ENCODE measurements around the gene MTHFD1L. TPM values are rescaled to one million over a fixed set of nuclear protein-coding genes. Genes with fewer than 3 reads are reported as not detected.
"Not testable (repeated sequence)": the region's sequence is repeated elsewhere in the genome, so short reads cannot be mapped to it uniquely, and the experiment has no call there.

The MTHFD1L gene
- total and polyA plus RNA-seq, 4 experiments from 2014 or later = 3.7 to 11.1 (median 8.9) TPM

- H3K4me3 ChIP-seq (ENCODE audit: low read length in 2 of 2); H3K27ac ChIP-seq (ENCODE audit: low read depth, low read length); H3K4me1 ChIP-seq (ENCODE audit: insufficient read depth, low read length); H3K4me1 Mint-ChIP-seq; CTCF ChIA-PET (ENCODE audit: partially characterized antibody); DNase-seq; H3K4me3 Mint-ChIP-seq; H3K27me3 ChIP-seq (ENCODE audit: insufficient read depth, low read length); H3K27me3 Mint-ChIP-seq; H3K9me3 Mint-ChIP-seq; H3K36me3 Mint-ChIP-seq; H3K36me3 ChIP-seq (ENCODE audit: insufficient read depth, low read length); POLR2A ChIA-PET (ENCODE audit: partially characterized antibody); intact Hi-C loops (cut with micrococcal nuclease); H3K27ac Mint-ChIP-seq; H3K9me3 ChIP-seq (ENCODE audit: control insufficient read depth in 1 of 2, low read length in 2 of 2): not testable (repeated sequence)
Measured at GRCh38 chr6:151112884-151113283, 247.4 kb downstream of the MTHFD1L start.

DNA sequence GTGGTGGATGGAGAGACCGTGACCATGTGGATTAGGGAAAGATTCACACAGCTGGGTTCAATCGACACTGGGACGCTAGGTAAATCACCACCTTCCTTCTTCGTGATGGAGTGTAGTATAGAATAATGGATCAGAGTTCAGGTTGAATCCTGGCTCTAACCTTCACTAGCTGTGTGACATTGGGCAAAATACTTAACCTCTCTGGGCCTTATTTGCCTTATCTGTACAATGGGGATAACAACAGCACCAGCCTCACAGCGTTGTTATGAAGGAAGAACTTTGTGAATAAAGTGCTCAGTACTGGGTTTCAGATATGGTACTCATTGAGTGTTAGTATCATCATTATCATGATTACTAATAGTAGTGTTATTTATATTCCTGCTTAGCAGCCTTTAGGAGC, 248.1 kb downstream of the MTHFD1L start:
- Mint-ChIP-seq H3K9me3 (no peaks in the 10 kb centered on the region), H3K36me3 (no peaks in the 10 kb centered on the region), H3K4me3 (no peak overlapping the region), H3K4me1 (no peaks in the 10 kb centered on the region), H3K27ac (no peak overlapping the region), H3K27me3 (peaks cover 0 to 6% of the 10 kb centered on the region in 2 donors)
- no peaks in the 10 kb centered on the region for H3K9me3 ChIP-seq (ENCODE audit: control insufficient read depth in 1 of 2, low read length in 2 of 2)
- DNase-seq = no peak
- H3K36me3 ChIP-seq (ENCODE audit: insufficient read depth, low read length) = no peaks in the 10 kb centered on the region
- H3K4me1 ChIP-seq (ENCODE audit: insufficient read depth, low read length) = no peaks in the 10 kb centered on the region
- no peak overlapping the region for H3K27ac ChIP-seq (ENCODE audit: low read depth, low read length)
- CTCF ChIA-PET (ENCODE audit: partially characterized antibody) = no interaction called here
- POLR2A ChIA-PET (ENCODE audit: partially characterized antibody) = no interaction called here
- intact Hi-C loops (cut with micrococcal nuclease) = no loop called here
- no peaks in the 10 kb centered on the region for H3K27me3 ChIP-seq (ENCODE audit: insufficient read depth, low read length)
- no peak overlapping the region for H3K4me3 ChIP-seq (ENCODE audit: low read length in 2 of 2)

DNA sequence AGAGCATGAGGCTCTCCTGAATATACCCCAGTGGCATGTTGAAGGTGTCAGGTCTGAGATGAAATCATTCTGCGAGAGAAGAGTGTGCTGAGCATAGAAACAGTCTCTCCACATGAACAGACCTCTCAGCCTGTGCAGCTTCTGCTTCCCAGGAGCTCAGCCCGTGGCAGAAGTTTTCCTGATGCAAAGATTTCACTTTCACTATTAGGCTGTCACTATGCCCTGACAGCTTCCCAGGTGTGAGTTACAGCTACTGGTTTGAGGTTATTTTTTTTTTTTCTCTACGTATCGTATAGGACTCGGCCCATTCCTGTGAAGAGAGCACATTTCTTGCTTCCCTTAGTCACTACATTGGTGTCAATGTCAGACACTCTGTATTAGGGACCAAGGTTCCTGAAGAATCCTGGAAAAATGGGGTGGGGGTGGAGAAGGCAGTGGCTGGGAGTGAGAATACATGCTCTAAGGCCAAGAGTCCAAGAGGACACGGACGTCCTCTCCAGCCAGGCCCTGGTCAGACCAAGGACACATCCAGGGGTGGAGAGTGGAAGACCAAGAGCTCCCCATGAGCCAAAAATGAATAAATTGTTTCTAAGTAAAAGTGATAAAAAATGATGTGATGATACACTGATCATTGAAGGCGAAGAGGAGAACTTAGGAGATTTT, 253.1 kb downstream of the MTHFD1L start:
- Histone ChIP-seq H3K9me3 (ENCODE audit: control insufficient read depth in 1 of 2, low read length in 2 of 2) (no peaks in the 10 kb centered on the region), H3K27ac (ENCODE audit: low read depth, low read length) (no peak overlapping the region), H3K27me3 (ENCODE audit: insufficient read depth, low read length) (no peaks in the 10 kb centered on the region), H3K36me3 (ENCODE audit: insufficient read depth, low read length) (no peaks in the 10 kb centered on the region), H3K4me1 (ENCODE audit: insufficient read depth, low read length) (no peaks in the 10 kb centered on the region), H3K4me3 (ENCODE audit: low read length in 2 of 2) (no peak overlapping the region)
- Mint-ChIP-seq H3K9me3 (no peaks in the 10 kb centered on the region), H3K4me1 (no peaks in the 10 kb centered on the region), H3K36me3 (no peaks in the 10 kb centered on the region), H3K27me3 (peaks cover 0 to 4% of the 10 kb centered on the region in 2 donors), H3K27ac (no peak overlapping the region), H3K4me3 (no peak overlapping the region)
- ChIA-PET POLR2A (ENCODE audit: partially characterized antibody) (no interaction called here), CTCF (ENCODE audit: partially characterized antibody) (no interaction called here)
- DNase-seq = no peak
- intact Hi-C loops (cut with micrococcal nuclease) = no loop called here

- H3K9me3 ChIP-seq (ENCODE audit: control insufficient read depth in 1 of 2, low read length in 2 of 2) = no peaks in the 10 kb centered on the region
- ChIA-PET POLR2A (ENCODE audit: partially characterized antibody) (no interaction called here), CTCF (ENCODE audit: partially characterized antibody) (no interaction called here)
- no peak for DNase-seq
- H3K36me3 Mint-ChIP-seq = no peaks in the 10 kb centered on the region
- H3K4me3 ChIP-seq (ENCODE audit: low read length in 2 of 2) = no peak overlapping the region
- intact Hi-C loops (cut with micrococcal nuclease) = no loop called here
- H3K9me3 Mint-ChIP-seq = no peaks in the 10 kb centered on the region
- H3K27ac Mint-ChIP-seq = no peak overlapping the region
- no peaks in the 10 kb centered on the region for H3K27me3 ChIP-seq (ENCODE audit: insufficient read depth, low read length)
- no peak overlapping the region for H3K4me3 Mint-ChIP-seq
- H3K4me1 ChIP-seq (ENCODE audit: insufficient read depth, low read length) = no peaks in the 10 kb centered on the region
- no peak overlapping the region for H3K27ac ChIP-seq (ENCODE audit: low read depth, low read length)
- H3K36me3 ChIP-seq (ENCODE audit: insufficient read depth, low read length) = no peaks in the 10 kb centered on the region
- peaks cover 0 to 4% of the 10 kb centered on the region in 2 donors for H3K27me3 Mint-ChIP-seq
- H3K4me1 Mint-ChIP-seq = no peaks in the 10 kb centered on the region
Measured at GRCh38 chr6:151119823-151120524, 254.5 kb downstream of the MTHFD1L start.

GRCh38 chr6:151121900-151122299, 256.4 kb downstream of the MTHFD1L start:
- CTCF ChIA-PET (ENCODE audit: partially characterized antibody) = no interaction called here
- no peaks in the 10 kb centered on the region for H3K27me3 ChIP-seq (ENCODE audit: insufficient read depth, low read length)
- Mint-ChIP-seq H3K4me3 (no peak overlapping the region), H3K27me3 (peaks cover 0 to 2% of the 10 kb centered on the region in 2 donors), H3K27ac (no peak overlapping the region), H3K4me1 (no peaks in the 10 kb centered on the region), H3K9me3 (no peaks in the 10 kb centered on the region), H3K36me3 (no peaks in the 10 kb centered on the region)
- H3K4me3 ChIP-seq (ENCODE audit: low read length in 2 of 2) = no peak overlapping the region
- intact Hi-C loops (cut with micrococcal nuclease) = no loop called here
- no peaks in the 10 kb centered on the region for H3K9me3 ChIP-seq (ENCODE audit: control insufficient read depth in 1 of 2, low read length in 2 of 2)
- H3K4me1 ChIP-seq (ENCODE audit: insufficient read depth, low read length) = no peaks in the 10 kb centered on the region
- no peak overlapping the region for H3K27ac ChIP-seq (ENCODE audit: low read depth, low read length)
- no peaks in the 10 kb centered on the region for H3K36me3 ChIP-seq (ENCODE audit: insufficient read depth, low read length)
- no peak for DNase-seq
- POLR2A ChIA-PET (ENCODE audit: partially characterized antibody) = no interaction called here

GRCh38 chr6:151123641-151124040, 258.1 kb downstream of the MTHFD1L start:
- H3K9me3 ChIP-seq (ENCODE audit: control insufficient read depth in 1 of 2, low read length in 2 of 2); H3K4me3 Mint-ChIP-seq; CTCF ChIA-PET (ENCODE audit: partially characterized antibody); intact Hi-C loops (cut with micrococcal nuclease); H3K27me3 Mint-ChIP-seq; H3K36me3 ChIP-seq (ENCODE audit: insufficient read depth, low read length); H3K27ac Mint-ChIP-seq; H3K4me1 Mint-ChIP-seq; H3K27ac ChIP-seq (ENCODE audit: low read depth, low read length); H3K9me3 Mint-ChIP-seq; H3K27me3 ChIP-seq (ENCODE audit: insufficient read depth, low read length); H3K4me3 ChIP-seq (ENCODE audit: low read length in 2 of 2); DNase-seq; H3K36me3 Mint-ChIP-seq; POLR2A ChIA-PET (ENCODE audit: partially characterized antibody); H3K4me1 ChIP-seq (ENCODE audit: insufficient read depth, low read length): not testable (repeated sequence)

DNA sequence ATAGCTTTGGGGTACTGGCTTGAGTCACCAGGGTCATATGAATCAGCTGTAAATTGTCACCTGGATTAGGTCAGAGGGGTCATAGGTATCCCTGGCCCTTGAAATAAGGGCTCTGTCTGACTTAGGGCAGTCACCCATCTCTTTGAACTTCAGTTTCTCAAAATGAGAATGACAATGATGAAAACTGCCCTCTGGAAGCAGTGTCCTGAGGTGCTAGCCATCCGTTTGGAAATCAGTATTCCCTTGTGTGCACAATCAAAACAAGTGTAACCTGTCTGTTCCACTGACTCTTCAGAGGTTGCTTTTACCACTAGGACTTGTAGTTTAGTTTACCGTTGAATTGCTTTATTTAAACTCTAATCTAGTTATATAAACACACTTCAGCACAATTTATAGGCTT, 259.7 kb downstream of the MTHFD1L start:
- H3K36me3 ChIP-seq (ENCODE audit: insufficient read depth, low read length); H3K27me3 ChIP-seq (ENCODE audit: insufficient read depth, low read length); H3K27me3 Mint-ChIP-seq; H3K4me3 ChIP-seq (ENCODE audit: low read length in 2 of 2); DNase-seq; H3K27ac ChIP-seq (ENCODE audit: low read depth, low read length); CTCF ChIA-PET (ENCODE audit: partially characterized antibody); H3K9me3 ChIP-seq (ENCODE audit: control insufficient read depth in 1 of 2, low read length in 2 of 2); H3K27ac Mint-ChIP-seq; H3K36me3 Mint-ChIP-seq; H3K4me1 Mint-ChIP-seq; H3K4me1 ChIP-seq (ENCODE audit: insufficient read depth, low read length); POLR2A ChIA-PET (ENCODE audit: partially characterized antibody); intact Hi-C loops (cut with micrococcal nuclease); H3K9me3 Mint-ChIP-seq; H3K4me3 Mint-ChIP-seq: not testable (repeated sequence)
